GM18867 (cell line): ENCODE results near the gene GPSM1.

Experiments used
- ATAC-seq: cut with Tn5 transposase; IDR thresholded peaks from one replicate; pipeline ENCODE4 v1.9.1; 2021; ENCODE audit warnings: mild to moderate bottlenecking, moderate library complexity; ENCODE audit not compliant: unreplicated experiment

Gene GPSM1

GRCh38 chr9:136373300-136374182 lies 46.2 kb downstream of the GPSM1 start, which contains the start of gene CARD9:
TSS of gene CARD9 (minus strand) at chr9:136373669. CDS start at chr9:136372078, 1,591 bp downstream.
- ATAC-seq, result no peak

GRCh38 chr9:136374183-136374575 lies 46.8 kb downstream of the GPSM1 start:
- ATAC-seq, result no peak

GRCh38 chr9:136375096-136375495 lies 47.8 kb downstream of the GPSM1 start:
- no peak for ATAC-seq

- no peak for ATAC-seq
Observed at GRCh38 chr9:136376457-136376856, 49.1 kb downstream of the GPSM1 start.

GRCh38 chr9:136377341-136378169 lies 50.2 kb downstream of the GPSM1 start:
- no peak for ATAC-seq

- no peak for ATAC-seq
Observed at GRCh38 chr9:136378170-136379002, 51.0 kb downstream of the GPSM1 start.

- ATAC-seq, result no peak
Observed at GRCh38 chr9:136379003-136379287, 51.6 kb downstream of the GPSM1 start.

DNA sequence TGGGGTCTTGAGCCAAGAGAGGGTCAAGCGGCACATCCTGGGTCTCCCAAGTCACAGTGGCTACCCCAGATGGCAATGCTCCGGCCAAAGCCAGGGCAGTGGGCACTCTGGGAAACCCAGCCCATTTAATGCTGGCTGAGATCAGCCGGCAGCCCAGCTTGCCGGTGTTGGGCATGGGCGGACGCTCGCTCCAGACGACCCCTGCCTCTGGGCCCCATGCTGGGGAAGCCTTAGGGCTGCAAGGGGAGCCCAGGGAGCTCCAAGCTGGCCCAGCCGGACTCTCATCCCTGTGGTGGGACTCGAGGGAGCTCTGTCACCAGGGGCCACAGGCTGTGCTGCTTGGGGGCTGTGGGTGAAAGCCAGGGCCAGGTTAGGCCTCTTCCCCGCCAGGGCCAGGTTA lies 52.1 kb downstream of the GPSM1 start:
- ATAC-seq, result no peak

- ATAC-seq, result no peak
Observed at GRCh38 chr9:136379891-136380290, 52.6 kb downstream of the GPSM1 start.

DNA sequence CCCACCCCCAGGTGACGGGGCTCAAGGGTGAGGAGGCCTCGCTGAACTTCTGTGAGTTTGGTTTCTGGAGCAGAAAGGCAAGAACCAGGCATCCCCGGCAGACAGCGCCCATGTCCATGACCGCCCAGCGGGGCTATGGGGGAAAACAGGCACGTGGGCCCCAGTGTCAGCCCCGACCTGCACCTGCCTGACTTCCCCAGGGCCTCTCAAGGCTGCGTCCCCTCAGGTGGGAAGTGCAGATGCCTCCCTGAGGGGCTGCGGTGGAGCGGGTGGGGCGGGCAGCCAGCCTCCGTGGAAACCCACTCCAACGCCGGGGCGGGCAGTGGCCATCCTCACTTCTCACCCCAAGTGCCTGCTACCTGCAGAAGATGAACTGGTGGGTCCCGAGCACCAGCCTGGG lies 53.0 kb downstream of the GPSM1 start:
- ATAC-seq, result no peak

DNA sequence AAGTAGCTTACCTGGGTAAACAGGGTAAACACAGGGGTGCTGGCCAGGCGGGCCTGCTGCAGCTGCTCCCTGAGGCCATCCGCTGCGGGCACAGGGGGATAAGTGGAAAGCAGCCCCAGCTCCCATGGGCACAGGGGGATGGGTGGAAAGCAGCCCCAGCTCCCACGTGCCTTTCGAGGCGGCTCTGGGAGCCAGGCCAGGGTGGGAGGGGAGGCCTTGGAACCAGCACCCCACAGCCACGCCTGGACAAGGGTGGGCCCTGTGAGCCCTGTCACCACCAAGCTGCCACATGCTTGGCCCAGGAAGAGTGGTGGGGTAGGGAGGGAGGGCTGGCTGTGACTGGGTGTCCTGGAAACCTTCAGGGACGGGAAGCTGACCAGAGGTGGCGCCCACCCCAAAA lies 54.0 kb downstream of the GPSM1 start:
- no peak for ATAC-seq

GRCh38 chr9:136381966-136382513 lies 54.7 kb downstream of the GPSM1 start:
- ATAC-seq, result no peak

DNA sequence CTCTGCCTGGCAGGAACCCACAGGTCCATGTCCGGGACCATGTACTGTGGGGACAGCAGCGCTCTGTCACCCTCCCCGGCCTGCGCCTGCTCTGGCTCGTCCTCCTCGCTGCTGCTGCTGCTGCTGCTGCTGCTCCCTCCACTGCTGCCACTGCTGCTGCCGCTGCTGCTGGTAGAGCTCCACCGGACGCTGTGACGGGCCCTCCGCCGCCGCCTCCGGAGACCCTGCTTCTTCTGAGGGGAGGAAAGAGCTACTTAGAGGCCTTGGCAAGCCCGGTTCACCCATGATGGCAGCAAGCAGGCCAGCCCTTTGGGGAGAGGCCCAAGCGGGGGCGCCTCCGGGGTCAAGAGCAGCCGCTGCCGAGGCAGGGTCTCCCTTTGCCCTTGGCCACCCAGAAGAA lies 56.1 kb downstream of the GPSM1 start:
- ATAC-seq, result no peak

GRCh38 chr9:136385015-136385414 lies 57.7 kb downstream of the GPSM1 start:
- no peak for ATAC-seq

- ATAC-seq, result no peak
Observed at GRCh38 chr9:136386018-136386417, 58.7 kb downstream of the GPSM1 start.

GRCh38 chr9:136387217-136387616 lies 59.9 kb downstream of the GPSM1 start:
- ATAC-seq, result no peak

- ATAC-seq, result no peak
Observed at GRCh38 chr9:136389396-136389795, 62.1 kb downstream of the GPSM1 start.

DNA sequence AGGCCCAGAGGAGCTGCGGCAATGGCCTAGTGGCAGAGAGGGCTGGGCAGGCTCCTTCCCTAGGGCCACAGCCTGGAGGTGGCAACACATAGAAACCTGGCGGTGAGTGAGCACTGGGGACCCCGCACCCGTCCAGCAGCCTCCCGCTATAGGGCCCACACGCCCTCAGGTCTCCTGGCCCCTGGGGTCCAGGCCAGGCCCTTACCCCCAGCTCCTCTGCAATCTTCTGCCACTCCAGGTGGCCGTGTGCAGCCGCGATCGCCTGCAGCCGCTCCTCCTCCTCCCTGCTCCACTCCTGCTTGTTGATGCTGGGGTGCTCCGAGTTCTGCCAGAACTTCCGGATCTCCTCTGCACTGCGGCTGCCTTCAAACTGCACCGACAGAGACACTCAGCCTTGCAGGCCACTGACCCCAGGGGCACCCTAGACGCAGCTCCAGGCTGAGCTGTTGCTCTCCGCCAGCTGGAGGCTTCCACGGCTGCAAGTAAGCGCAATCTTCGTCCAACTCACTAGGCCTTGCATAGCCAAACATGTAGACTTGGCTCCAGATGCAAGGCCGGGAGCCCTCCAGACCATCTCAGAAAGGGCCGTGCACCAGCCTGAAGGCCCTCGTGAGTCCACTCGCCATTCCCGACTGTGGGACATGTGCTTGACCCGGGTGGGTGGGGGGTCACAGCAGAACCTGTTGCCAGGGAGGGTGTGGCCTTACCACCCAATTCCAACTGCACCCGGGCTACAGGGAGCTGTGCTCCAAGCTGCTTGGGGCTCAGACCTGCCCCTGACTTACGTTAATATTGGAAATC lies 64.6 kb downstream of the GPSM1 start:
- ATAC-seq, result no peak

DNA sequence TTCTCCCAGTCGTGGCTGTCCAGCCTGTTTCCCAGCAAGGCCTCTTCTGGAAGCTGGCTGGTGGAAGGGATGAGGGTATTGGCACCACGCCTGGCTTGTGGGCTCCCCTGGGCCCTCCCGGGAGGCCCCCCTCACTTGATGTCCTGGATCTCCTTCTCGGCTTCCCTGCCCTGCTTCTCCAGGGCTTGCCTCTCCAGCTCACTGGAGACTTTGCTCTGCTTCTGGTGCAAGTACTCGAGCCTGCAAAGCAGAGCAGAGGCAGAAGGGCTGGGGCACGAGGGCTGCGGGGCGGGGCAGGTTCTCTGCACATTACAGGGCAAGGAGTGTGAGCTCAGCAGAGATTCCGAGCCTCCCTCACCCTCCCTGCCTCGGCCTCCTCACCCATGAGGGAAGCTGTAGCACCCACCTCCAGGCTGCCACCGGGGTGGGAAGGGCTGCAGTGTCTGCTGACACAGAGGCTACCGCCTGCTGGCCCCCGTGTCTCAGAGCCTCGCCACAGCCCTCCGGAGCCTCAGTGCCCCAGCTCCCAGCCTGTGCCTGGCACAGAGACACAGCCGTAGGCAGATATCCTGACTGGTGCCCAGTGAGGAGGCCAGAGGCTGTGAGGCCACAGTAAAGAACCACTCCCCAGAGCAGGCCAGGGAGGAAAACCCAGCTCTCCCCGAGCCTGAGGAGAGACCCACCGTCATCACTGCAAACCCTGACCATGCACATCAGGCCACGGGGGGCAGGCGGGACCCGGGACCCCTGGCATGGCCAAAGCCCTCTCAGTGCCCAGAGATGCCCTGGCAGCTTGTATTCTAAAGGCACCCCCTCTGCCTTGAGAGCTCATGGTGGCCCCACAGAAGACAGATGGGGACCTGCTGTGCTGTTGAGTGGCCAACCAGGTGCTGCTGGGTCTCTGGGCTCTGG lies 65.5 kb downstream of the GPSM1 start:
- ATAC-seq, result no peak
